IPS-NIHi7 (cell line): ENCODE results near the gene MEGF10.

ENCODE experiments used
- DNase-seq: peaks from one replicate; pipeline ENCODE4 v3.0.0; 2012; ENCODE audit warnings: mixed read lengths; ENCODE audit errors: extremely low spot score

The MEGF10 gene

DNA sequence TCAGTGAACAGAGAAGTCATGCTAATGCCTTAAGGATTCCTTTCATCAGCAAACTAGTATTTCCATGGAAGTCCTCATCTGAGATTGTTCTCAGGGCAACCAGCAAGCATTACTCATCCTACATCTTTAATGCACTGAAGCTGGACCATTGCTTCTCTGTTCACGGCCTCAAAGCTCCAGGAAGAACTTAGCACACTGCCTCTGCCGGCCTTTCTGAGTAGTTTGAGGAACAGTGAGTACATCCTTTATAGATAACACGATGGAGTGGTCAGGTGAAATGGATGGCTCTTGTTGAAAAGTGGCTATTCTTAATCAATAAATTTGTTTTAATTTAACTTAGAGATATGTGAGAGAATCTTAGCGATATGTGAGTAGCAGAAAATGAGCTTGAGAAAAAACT is 35.8 kb downstream of the MEGF10 start:
- no peak for DNase-seq

DNA sequence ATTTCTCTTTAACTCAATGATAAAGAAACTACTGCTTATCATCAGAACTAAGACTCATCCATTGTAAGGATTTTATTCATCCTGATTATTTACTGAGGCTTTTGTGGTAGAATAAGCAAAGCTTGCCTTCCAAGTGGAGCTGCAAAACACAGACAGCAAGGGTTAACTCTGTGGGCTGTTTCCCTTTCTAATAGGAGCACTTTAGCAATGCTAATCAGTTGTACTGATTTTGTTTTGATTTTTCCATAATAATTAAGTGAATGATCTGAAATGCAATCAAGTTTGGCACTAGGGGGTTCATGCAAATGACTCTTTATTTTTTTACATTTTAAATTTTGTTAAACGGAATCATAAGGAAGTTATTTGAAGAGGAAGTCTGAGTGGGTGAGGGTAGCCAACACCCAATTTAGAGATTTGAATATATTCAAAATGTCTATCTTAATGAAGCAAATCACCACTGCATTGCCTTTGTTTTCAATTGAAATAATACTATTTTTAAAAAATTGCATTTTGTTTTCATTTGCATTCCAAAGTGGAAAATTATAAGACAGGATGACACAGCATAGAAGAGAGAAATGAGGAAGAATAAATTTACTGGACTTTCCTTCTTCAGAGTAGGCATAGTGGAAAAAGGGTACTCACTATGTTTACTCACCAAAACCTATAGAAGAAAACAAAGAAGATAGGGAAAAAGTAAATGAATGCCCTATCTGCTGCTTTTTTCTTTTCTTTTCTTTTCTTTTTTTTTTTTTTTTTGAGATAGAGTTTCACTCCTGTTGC is 36.6 kb downstream of the MEGF10 start:
- DNase-seq, result no peak

DNA sequence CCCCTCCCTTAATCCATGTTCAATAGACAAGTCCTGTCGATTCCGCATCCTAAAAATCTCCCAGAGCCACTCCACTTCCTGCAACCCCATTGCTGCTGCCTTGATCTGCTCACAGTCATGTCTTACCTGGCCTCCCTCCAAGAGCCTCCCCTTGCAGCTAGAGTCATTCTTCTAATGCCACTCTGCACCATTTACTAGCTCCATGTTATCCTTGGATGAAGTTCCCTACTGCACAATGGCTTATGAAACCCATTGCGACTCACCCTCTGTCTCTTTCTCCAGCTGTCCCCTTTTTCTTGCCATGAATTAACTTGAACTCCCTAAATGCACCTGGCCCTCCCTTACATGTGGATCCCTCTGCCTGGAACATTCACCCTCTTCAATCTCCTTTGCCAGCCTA is 39.5 kb downstream of the MEGF10 start:
- DNase-seq, result no peak

GRCh38 chr5:127331890-127332649 is 41.5 kb downstream of the MEGF10 start:
- DNase-seq, result no peak

DNA sequence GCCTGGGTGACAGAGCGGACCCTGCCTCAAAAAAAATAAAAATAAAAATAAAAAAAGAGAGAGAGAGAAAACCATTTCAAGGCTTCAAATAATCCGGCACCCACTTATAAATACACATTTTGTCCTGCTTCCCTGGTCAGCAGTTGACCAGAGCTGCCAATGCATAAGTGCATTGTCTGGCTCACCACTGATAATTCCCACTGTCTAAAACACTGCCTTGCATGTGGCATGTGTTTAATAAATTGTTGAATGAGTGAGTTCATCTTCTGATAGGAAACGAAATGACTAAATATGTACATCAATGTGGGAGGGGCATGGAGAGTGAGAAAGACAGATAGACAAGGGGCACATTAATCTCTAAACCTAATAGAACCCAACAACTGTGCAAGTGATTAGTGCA is 42.9 kb downstream of the MEGF10 start:
- DNase-seq, result no peak

DNA sequence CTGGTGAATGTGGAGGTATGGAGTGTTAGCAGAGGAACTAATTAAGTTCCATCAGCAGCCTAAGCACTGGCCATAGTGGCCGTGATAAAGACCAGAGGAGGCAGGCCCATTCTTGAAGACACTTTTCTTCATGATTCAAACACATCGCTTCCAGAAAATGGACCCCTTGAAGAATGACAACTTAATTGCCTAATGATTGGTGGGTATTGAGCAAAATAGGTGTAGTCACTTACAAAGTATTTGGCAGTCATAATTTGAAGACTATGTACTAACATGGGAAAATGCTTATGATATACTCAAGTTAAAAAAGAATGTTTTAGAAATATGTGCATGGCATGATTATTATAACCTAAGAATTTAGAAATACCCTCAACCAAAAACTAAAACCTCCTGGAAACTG is 44.8 kb downstream of the MEGF10 start:
- DNase-seq, result no peak

GRCh38 chr5:127337876-127338275 is 47.3 kb downstream of the MEGF10 start:
- no peak for DNase-seq

GRCh38 chr5:127338501-127338900 is 47.9 kb downstream of the MEGF10 start:
- no peak for DNase-seq

- no peak for DNase-seq
Measured at GRCh38 chr5:127340606-127341005, 50.0 kb downstream of the MEGF10 start.

DNA sequence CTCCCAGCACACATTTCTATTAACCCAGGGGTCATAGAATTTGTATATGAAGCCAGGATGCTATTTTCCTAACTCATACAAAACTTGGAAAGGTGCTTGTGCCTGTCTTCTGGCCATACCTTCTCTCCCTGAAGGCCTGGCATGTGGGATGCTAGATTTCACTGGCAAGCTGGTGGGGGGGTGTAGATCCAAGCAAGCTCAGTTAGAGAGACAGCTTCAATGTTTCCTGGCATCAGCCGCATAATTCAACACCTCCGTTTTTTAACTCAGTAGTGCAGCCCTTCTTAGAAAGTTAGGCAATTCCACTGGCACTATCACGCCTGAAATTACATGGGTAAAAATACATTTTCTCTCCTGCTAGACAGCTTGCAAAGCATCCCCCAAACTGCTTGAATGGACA is 51.8 kb downstream of the MEGF10 start:
- no peak for DNase-seq

GRCh38 chr5:127343313-127343712 is 52.7 kb downstream of the MEGF10 start:
- DNase-seq, result no peak

DNA sequence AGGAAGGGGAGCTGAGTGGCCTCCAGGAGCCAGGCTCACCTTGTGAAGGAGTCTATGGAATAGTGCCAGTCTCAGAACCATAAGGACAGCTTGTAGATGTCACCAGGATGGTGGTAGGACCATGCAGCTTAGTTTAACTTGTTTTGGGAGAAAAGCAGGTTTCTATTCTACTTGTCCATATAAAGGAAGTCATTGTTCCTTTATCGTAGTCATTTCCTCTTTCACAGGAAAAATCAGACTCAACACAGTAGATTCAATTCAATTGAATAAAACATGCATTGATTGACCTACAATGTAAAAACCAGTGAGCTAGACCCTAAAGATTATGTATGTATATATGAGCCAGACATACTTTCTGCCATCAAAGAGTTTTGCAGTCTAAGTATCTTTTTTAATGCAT is 53.3 kb downstream of the MEGF10 start:
- no peak for DNase-seq

DNA sequence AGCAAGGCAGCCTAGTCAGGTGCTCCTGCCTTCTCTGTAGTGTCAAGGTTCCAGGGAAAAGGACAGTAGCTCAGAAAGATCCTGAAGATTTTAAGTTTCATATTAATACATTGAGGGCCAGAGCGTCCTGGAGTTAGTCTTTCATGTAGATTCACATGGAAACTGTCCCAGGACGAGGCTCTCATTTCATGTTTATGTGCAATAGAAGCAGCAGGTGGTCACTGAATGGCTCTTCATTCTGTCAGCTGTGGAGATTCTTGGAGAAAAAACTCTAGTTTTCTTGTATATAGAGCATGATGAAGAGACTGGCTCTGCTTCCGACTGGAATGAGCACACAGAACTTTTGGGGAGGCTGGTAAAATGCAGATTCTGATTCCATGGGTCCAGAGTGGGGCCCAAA is 54.3 kb downstream of the MEGF10 start:
- DNase-seq, result no peak

DNA sequence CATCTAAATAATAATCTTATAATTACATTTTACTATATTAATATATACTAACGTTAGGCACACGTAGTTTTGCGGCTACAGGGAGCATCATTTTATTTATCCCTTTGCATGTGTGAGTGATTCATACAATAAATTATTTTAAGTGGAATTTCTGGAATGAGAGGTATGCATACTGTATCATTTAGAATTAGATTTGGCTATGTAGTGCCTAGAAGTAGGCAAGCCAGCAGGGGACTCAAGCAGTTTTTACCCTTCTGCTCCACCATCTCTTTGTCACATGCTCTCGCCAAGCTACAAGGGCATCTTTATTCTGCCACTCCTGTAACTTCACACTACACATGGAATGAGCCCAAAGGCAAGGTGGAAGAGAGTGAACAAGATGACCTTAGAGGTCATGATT is 60.8 kb downstream of the MEGF10 start:
- no peak for DNase-seq

DNA sequence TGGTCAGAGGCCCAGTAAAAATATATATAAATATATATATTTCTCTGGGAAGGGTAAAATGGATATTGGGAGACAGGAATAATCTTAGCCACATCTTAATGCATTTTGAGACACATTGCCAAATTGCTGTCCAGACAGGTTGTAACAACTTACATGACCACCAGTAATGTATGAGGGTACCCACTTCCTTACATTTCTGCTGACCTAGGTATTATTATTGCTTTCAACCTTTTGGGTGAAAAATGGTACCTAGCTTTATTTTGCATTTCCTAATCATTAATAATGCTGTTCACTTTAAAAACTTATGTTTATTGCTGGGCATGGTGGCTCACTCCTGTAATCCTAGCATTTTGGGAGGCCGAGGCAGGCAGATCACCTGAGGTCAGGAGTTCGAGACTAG is 61.5 kb downstream of the MEGF10 start:
- DNase-seq, result no peak

DNA sequence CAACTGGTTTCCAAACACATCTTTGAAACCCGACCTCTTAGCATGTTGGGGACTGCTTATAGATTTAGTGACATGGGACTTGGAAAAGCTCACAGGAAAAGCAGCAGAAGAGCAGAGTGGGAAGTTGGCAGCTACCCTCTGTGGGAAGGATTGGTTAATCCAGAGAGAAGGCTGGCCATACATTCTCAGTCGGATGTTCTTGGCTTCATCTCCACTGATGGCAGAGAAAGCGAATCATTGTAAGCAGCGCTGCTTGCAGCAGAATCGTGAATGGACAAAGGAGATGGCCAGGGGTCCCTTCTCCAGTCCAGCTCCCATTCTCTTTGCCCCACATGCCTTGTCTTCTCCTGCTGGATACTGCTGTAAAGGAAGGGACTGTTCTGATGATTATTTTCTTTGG is 62.7 kb downstream of the MEGF10 start:
- DNase-seq, result no peak

GRCh38 chr5:127353796-127354195 is 63.2 kb downstream of the MEGF10 start:
- no peak for DNase-seq

- DNase-seq, result no peak
Measured at GRCh38 chr5:127355337-127355736, 64.7 kb downstream of the MEGF10 start.

- no peak for DNase-seq
Measured at GRCh38 chr5:127358284-127358683, 67.7 kb downstream of the MEGF10 start.

DNA sequence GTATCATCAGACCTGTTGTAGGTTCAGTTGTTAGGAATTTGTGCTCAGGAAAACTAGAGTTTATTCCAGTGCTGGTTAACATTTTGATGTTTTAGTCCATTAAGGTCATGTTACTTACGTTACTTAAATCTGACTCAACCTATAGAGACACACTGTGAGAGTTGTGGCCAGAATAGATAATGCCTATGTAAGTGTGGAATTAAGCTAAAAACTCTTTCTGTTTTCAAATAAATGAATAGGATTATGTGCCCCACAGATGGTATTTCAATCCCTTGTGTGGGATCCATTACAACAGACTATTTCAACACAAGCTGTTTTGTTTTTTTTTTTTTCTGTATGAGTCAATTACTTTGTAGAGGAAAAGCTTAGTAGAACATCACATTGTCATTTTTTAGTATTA is 68.1 kb downstream of the MEGF10 start:
- no peak for DNase-seq

- no peak for DNase-seq
Measured at GRCh38 chr5:127359502-127359901, 68.9 kb downstream of the MEGF10 start.

- DNase-seq, result no peak
Measured at GRCh38 chr5:127363403-127363802, 72.8 kb downstream of the MEGF10 start.

GRCh38 chr5:127367029-127367428 is 76.4 kb downstream of the MEGF10 start:
- no peak for DNase-seq
